ENCODE measurements around the gene HNRNPH3. TPM values are rescaled to one million over a fixed set of nuclear protein-coding genes. Genes with fewer than 3 reads are reported as not detected.

The HNRNPH3 gene
- total RNA-seq, 1 donor: 16.7 TPM

DNA sequence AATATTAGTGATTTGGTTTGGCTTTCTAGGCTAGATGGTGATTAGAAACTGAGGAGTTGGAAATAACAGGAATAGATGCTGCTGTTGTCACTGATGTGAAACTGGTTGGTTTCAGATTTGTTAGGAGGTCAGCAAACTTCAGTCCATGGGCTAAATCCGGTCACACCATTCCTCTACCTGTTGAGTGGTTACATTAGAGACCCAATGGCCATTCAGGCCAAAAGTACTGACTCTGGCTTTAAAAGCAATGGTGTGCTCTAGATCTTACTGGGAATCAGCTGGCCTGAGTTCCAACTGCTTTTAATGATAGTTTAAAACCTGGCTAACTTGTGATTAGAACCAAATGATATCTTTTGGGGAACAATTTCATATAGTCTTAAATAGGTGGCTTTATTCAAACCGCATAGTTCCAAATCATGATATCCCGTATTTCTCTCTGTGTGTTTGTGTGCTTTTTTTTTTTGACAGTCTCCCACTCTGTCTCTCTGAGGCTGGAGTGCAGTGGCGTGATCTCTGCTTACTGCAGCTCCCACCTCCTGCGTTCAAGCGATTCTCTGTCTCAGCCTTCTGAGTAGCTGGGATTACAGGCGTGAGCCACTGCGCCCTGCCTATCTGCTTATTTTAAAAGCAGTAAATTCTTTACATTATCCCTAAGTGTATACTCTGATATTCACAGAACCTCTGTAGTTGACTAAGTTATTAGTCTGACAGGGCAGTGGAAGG, 8.7 kb downstream of the HNRNPH3 start:
- DNase-seq (ENCODE audit: low read depth): no peak
- TF ChIP-seq, protein P1, sequence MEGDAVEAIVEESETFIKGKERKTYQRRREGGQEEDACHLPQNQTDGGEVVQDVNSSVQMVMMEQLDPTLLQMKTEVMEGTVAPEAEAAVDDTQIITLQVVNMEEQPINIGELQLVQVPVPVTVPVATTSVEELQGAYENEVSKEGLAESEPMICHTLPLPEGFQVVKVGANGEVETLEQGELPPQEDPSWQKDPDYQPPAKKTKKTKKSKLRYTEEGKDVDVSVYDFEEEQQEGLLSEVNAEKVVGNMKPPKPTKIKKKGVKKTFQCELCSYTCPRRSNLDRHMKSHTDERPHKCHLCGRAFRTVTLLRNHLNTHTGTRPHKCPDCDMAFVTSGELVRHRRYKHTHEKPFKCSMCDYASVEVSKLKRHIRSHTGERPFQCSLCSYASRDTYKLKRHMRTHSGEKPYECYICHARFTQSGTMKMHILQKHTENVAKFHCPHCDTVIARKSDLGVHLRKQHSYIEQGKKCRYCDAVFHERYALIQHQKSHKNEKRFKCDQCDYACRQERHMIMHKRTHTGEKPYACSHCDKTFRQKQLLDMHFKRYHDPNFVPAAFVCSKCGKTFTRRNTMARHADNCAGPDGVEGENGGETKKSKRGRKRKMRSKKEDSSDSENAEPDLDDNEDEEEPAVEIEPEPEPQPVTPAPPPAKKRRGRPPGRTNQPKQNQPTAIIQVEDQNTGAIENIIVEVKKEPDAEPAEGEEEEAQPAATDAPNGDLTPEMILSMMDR (IDR thresholded peaks at IDR 0.05; ENCODE audit: insufficient read depth, low read length): no peak
- no peak overlapping the region for H3K4me3 ChIP-seq (ENCODE audit: low read depth, low read length)

DNA sequence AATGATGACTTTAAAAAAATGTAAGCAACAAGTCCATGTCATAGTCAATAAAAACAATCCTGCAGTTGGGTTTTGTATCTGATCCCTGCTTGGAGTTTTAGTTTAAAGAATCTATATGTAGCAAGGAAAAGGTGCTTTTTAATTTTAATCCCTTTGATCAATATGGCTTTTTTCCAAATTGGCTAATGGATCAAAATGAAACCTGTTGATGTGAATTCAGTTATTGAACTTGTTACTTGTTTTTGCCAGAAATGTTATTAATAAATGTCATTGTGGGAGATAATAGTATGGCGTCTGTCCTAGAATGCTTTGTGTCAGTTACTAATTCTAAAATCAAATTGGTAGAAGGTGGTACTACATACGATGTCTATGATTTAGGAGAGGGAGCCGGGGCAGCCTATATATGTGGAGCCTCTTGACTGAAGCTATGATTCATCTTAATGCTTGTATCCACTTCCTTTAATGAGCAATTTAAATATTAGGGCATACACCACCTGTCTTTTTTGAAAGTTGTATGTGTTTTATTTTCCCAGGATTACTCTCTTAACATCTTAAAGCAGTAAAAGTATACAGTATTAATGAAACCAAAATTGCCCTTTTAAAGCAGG, 11.1 kb downstream of the HNRNPH3 start:
- no peak for DNase-seq (ENCODE audit: low read depth)
- H3K4me3 ChIP-seq (ENCODE audit: low read depth, low read length): no peak overlapping the region
- TF ChIP-seq, protein P1 (IDR thresholded peaks at IDR 0.05; ENCODE audit: insufficient read depth, low read length): no peak

DNA sequence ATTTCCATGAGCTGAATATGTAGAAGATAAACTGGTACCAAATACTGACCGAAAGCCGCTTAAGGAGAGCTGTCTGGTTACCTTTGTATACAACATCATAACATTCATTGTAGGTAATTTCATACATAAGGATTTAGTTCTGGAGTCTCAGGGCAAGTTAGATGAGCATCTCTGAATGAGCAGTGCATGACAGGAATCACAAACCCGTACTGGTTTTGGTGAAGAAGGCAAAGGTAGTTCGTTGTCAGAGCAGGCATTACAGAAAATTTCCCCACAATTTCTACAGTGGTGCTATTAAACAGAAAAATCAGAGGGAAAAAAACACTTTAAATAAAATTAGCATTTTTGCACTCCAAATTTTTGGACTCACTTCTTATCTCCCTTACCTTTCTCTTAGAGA, 13.8 kb downstream of the HNRNPH3 start:
- DNase-seq (ENCODE audit: low read depth): no peak
- TF ChIP-seq, protein P1 (IDR thresholded peaks at IDR 0.05; ENCODE audit: insufficient read depth, low read length): no peak
- H3K4me3 ChIP-seq (ENCODE audit: low read depth, low read length): no peak overlapping the region

DNA sequence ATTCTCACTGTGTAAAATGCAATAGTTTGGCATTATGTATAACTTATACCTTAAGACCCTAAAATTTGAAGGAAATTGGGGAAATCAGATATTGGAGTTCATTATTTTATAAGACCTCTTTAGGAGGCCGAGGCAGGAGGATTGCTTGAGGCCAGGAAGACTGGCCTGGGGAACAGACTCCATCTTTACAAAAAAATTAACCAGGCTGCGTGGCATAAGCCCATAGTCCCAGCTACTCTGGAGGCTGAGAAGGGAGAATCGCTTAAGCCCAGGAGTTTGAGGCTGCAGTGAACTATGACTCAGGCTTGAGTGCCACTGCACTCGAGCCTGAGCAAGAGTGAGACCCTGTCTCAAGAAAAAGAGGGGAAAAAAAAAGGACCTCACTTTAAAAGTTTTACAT, 14.9 kb downstream of the HNRNPH3 start:
- DNase-seq (ENCODE audit: low read depth): no peak
- TF ChIP-seq, protein P1 (IDR thresholded peaks at IDR 0.05; ENCODE audit: insufficient read depth, low read length): no peak

DNA sequence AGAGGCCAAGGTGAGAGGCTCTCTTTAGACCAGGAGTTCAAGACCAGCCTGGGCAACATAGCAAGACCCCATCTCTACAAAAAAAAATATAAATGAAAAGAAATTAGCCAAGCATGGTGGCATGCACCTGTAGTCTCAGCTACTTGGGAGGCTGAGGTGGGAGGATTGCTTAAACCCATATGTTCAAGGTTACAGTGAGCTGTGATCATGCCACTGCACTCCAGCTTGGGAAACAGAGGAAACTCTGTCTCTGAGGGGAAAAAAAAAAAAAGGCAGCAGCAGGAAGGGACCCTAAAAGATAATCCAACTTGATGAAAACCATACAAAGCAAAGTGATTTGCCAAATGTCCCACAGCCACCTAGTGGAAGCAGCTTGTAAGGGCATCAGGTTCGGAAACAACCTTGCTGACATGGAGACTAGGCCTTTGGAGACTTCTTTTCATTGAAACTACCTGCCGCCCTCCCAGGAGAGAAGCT, 16.4 kb downstream of the HNRNPH3 start:
- TF ChIP-seq, protein P1 (IDR thresholded peaks at IDR 0.05; ENCODE audit: insufficient read depth, low read length): peak; percentile 88
- H3K4me3 ChIP-seq (ENCODE audit: low read depth, low read length): no peak overlapping the region
- peak; percentile 60 for DNase-seq (ENCODE audit: low read depth)

More for the DNA sequence above, 14.9 kb downstream of the HNRNPH3 start:
- no peak overlapping the region for H3K4me3 ChIP-seq (ENCODE audit: low read depth, low read length)

DNA sequence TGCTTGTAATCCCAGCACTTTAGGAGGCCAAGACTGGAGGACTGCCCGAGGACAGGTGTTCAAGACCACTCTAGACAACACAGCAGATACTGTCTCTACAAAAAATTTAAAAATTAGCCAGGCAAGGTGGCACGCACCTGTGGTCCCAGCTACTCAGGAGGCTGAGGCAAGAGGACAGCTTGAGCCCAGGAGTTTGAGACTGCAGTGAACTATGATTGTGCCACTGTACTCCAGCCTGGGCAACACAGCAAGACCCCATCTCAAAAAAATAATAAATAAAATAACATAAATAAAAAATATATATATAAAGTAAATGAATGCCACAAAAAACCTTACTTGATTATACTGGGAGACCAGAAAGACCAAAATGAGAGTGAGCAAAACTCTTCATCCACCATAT, 21.7 kb downstream of the HNRNPH3 start:
- DNase-seq (ENCODE audit: low read depth): no peak
- no peak overlapping the region for H3K4me3 ChIP-seq (ENCODE audit: low read depth, low read length)
- TF ChIP-seq, protein P1 (IDR thresholded peaks at IDR 0.05; ENCODE audit: insufficient read depth, low read length): no peak
